HG03558 (cell line): ENCODE data around the gene MRPL9.
"Not testable (repeated sequence)": the region's sequence is repeated elsewhere in the genome, so short reads cannot be mapped to it uniquely, and the experiment has no call there.

Experiments used
- ATAC-seq: cut with Tn5 transposase; IDR thresholded peaks from one replicate; pipeline ENCODE4 v1.9.1; 2021; ENCODE audit warnings: moderate number of reproducible peaks; ENCODE audit not compliant: unreplicated experiment; ENCODE audit errors: extremely low read depth

The MRPL9 gene

GRCh38 chr1:151790071-151790939, 27.0 kb upstream of the MRPL9 start, which contains the start of gene TDRKH:
Gene TDRKH, minus strand, starts transcription at chr1:151790500. Its CDS starts 7,478 bp downstream, at chr1:151783022.
- ATAC-seq = peak; percentile 80

GRCh38 chr1:151787689-151788088, 24.4 kb upstream of the MRPL9 start:
- no peak for ATAC-seq

DNA sequence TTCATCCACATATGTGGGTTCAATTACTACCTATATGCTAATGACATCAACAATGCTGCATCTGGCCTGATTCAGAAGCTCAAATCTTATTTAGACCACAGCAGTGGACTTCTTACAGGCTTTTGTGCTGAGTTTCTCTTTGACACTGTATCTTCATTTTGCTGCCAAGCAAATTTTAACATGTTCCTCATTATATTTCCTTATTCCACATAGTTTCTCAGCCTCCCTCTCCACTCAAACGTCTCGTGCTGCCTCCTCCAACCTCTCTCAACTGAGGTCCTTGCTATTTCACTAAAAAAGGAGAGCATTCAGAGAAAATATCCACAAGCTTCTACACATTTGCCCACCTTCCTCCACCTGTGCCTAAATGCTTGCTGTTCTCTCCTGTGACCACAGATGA, 20.5 kb upstream of the MRPL9 start:
- no peak for ATAC-seq

- no peak for ATAC-seq
These were observed 19.4 kb upstream of the MRPL9 start for GRCh38 chr1:151782741-151783140.

DNA sequence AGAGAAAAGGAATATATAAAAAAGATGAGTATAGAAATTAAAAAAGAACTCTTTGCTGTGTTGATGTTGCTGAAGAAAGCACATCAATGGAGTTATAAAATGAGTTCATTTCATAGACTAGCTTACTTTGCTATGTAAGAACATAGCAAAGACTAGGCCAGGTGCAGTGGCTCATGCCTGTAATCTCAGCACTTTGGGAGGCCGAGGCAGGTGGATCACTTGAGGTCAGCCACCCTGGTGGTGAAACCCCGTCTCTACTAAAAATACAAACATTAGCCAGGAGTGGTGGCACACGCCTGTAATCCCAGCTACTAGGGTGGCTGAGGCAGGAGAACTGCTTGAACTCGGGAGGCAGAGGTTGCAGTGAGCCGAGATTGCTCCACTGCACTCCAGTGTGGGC, 18.7 kb upstream of the MRPL9 start:
- ATAC-seq = not testable (repeated sequence)

GRCh38 chr1:151780736-151781135, 17.4 kb upstream of the MRPL9 start:
- not testable (repeated sequence) for ATAC-seq

DNA sequence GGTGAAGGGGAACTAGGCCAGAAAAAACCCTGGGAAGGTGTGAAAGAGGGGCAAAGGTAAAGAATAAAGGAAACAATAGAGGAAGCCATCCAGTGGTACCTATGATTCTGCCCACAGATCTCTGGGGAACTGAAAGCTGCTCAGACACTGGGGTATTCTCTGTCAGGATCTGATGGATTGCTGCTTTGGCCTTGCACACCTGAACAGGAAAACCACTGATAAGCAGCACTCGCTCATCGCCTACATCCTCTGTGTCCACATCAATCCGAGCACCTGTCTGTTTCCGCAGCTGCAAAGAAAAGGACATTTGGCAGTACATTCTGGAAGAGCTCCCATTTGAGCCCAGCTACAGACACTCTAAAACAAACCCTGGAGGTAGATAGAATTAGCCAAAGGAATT, 16.6 kb upstream of the MRPL9 start:
- ATAC-seq = no peak

- no peak for ATAC-seq
These were observed 14.0 kb upstream of the MRPL9 start for GRCh38 chr1:151777317-151777716.

DNA sequence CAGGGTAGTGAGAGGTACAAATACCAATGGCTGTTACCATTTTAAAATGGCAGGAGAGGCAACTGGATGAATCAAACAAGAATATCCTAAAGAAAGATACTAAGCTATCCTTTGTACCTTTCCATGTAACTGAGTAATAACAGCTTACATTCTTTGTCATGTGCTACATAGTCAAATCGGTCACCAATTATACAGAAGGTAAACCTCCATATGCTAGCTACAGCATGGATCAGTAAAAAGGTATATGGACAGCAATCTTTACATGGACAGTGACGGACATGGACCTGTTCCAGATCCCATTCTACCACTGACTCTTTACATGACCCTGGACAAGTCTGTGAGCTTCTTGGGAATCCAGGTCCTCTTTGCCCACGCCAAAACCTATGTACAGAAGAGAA, 13.4 kb upstream of the MRPL9 start:
- no peak for ATAC-seq

DNA sequence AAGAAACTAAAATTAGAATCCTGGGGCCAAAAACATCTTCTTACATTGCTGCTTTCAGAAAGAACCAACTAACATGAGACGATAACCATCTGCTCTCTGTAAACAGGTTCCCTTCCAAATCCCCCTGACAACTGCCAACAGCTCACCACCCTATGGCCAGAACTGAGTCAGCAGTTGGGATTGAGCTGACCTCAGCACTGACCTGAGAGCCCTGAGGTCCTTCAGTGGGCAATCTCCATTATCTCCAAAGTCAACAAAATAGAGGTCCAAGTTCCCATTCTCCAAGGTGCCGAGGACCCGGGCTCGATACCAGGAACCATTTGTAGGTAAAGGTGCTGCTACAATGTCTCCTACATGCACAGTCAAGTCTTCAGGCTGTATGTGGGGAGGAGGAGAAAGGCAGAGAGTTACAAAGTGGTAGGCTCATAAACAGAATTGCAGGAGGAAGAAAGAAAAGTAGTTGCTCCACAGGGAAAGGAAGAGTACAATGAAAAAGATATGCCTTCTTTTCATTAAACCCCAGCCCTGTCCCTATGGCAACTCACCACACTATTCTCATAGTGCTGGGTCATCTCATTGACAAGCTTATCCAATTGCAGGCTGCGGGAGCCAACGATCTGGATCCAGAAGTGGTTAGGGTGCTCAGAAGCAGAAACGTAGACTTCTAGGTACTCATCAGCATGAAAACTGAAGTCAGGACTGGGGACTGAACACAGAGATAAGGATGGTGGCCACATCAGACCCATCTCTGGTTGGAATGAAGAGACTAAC, 12.8 kb upstream of the MRPL9 start:
- no peak for ATAC-seq

DNA sequence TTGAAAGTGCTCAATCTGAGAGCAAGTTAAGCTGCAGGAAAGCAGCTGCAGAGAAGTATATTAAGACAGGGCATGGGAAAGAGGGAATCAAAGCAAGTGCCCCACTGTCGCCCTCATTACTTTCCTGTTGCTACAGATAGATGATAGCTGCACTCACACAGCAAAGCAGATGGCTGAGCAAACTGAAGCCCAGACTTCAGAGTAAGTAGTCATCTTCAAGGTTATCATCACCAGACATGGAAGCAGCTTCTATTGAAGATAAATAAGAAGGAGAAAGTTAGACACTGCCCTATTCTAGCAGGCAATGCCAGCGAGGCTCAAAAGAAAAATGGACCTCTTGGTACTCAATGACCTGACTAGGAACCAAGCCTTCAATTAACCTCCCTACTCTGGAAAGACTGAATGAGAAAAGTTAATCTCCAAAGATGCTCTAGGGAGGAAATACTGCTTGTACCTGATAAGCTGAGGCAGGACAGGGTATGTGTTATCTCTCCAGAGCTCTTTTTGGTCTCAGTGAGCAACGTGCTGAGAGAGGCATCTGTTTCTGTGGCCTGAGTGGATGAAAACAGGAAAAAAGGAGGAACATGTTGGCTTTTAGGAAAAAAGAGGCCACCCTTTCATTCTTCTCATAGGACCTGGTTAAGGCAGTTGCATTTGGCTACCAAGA, 11.1 kb upstream of the MRPL9 start:
- ATAC-seq = no peak

GRCh38 chr1:151773702-151774101, 10.4 kb upstream of the MRPL9 start:
- ATAC-seq = no peak

GRCh38 chr1:151769270-151769669, 6.0 kb upstream of the MRPL9 start:
- ATAC-seq = not testable (repeated sequence)

- ATAC-seq = not testable (repeated sequence)
These were observed 5.2 kb upstream of the MRPL9 start for GRCh38 chr1:151768351-151769066.

- no peak for ATAC-seq
These were observed 694 bp upstream of the MRPL9 start for GRCh38 chr1:151763990-151764389.

DNA sequence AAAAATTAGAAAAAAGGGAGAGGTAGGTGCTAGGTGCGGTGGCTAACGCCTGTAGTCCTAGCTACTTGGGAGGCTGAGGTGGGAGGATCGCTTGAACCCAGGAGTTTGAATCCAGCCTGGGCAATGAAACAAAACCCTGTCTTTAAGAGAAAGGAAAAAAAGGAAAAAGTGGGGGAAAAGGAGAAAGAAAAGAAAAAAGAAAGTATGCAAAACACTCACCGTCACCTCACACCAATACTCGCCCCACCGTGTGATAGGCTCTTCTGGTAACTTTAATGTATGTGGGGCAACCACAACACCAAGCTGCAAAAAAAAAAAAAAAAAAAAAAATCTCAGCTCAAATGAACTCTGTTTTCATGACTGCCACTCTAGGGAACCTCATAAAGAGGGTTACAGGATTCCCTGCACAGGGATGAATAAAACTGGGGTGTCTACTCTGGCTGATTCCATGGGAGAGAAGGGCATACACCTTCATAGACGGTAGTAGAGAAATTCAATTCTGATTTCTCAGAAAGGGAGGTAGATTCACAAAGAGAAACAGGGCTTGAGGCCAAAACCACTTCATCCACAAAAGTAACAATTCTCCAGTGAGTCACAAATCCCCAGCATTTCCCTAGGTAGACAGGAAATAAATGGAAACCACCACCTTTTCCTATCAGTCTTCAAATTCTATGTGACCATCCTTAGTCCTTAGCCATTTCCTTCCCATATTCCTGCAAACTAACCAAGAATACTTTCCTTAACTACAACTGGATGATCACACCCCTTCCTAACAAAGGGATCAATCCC, 2.5 kb downstream of the MRPL9 start:
- ATAC-seq = no peak

DNA sequence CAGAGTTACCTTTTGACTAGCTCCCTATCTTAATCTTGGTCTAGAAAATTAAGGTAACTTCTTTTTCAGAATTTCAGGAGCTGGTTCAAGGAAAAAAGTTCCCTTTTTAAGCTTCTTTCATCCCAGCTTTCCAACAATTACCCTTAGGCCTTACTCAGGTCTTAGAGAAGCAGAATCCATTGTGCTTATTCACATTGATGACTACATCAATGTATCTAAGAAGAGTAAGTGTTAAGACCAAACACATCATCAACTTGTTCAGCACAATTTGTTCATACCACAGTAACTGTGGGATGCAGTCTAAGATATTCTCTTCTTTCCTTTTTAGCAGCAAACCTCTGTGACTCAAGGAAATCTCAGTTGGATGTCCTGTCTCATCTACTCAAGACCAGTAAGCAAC, 4.1 kb downstream of the MRPL9 start:
- ATAC-seq = no peak

- ATAC-seq = no peak
These were observed 7.0 kb downstream of the MRPL9 start for GRCh38 chr1:151756291-151756690.

- ATAC-seq = no peak
These were observed 21.8 kb downstream of the MRPL9 start for GRCh38 chr1:151741516-151741915.
